GM21786 (cell line): ENCODE measurements around the gene NRIP1.
"Not testable (repeated sequence)": the region's sequence is repeated elsewhere in the genome, so short reads cannot be mapped to it uniquely, and the experiment has no call there.

Source experiments
- ATAC-seq: cut with Tn5 transposase; IDR thresholded peaks from one replicate; pipeline ENCODE4 v1.9.1; 2021; ENCODE audit not compliant: unreplicated experiment

Gene NRIP1

DNA sequence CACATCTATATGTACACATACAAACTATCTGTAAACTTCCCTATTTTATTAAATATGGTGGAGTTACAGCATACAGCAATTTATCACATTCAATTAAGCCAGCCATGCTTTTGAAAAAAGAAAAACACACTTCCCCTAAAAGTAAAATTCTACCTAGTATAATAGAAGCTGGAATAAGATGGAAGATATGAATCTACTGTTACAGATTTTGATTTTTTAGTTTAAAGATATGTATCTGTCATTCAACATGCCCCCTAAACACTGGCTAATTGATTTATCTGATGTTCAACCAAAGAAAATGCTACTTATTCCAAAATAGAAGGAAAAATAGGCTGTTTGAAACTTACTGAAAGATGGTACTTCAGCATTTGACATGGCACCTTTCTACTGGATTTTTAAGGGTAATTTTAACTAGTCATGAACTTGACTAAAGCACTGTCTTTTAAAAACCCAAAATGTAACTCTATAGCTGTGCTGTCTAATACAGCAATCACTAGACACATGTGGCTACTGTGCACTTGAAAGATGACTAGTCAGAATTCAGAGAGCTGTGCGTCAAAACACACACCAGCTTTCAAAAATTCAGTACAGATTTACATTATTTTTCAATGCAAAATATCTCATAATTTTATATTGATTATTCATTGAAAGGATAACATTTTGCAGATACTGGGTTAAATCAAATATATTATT is 25.0 kb downstream of the NRIP1 start:
- no peak for ATAC-seq

DNA sequence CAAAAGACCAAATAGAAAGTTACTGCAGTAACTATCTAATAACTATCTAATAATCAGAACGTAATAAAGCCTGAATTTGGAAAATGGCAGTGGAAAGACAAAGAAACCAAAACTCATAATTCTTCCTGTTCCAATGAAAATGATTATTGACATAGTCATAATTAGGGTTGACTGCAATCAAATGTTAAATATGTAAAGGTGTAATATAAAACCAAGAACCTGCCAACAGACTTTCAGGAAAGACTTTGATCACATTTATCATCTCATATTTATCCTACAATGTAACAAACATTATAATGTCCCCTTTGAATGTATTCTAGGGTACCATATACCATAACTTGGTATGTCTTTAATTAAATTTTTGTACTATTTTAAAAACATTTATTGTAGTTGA is 26.9 kb downstream of the NRIP1 start:
- ATAC-seq, result no peak

DNA sequence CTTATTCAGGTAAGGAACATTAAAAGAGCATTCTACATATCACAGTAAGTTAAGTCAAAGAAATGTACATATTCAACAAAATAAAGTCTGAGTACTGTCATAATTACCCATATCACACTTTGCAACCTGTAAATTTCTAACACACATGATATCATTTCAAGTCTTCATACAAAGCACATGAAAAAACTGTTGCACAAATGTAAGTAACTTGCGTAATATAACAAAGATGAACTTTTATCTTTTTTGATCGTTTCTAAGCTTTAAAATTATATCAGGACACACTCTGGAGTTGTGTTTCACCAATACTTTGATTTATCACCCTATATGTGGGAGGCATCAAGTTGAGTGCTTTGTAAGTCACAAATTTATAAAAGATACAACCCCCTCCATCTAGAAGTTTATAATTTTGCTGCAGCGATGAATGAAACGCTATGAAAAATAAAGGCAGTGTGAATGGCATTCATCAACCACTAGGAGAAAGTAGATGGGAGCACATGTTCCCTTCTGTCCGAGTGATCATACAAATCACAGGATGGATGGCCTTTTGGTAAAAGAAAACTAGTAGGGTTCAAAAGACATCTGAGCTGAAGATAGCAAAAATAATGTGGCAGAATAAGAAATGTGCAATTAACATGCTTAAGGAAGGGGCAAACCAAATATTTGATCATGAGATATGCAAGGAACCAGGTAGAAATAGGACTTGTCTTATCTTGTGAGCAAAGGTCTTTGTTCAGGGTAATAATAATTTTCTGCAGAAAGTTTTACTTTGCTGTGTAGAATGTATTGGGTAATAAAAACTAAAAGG is 27.5 kb downstream of the NRIP1 start:
- ATAC-seq, result no peak

DNA sequence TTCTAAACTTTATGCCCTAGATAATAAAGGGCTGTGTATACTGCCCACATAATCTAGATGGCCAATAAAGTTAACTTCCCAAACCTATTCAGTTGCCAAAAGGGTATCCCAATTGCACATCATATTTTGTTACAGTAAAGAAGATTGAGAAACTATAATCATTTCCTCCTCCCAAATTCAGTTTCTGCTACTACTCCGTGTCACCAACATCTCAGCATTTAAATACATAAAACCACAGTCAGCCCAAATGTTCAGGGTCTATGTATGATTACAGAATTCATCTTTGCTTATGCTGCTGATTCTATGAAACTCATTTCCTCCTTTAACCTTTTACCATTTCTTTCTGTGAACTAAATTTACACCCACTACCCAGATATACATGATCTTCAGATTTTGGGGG is 28.6 kb downstream of the NRIP1 start:
- no peak for ATAC-seq

DNA sequence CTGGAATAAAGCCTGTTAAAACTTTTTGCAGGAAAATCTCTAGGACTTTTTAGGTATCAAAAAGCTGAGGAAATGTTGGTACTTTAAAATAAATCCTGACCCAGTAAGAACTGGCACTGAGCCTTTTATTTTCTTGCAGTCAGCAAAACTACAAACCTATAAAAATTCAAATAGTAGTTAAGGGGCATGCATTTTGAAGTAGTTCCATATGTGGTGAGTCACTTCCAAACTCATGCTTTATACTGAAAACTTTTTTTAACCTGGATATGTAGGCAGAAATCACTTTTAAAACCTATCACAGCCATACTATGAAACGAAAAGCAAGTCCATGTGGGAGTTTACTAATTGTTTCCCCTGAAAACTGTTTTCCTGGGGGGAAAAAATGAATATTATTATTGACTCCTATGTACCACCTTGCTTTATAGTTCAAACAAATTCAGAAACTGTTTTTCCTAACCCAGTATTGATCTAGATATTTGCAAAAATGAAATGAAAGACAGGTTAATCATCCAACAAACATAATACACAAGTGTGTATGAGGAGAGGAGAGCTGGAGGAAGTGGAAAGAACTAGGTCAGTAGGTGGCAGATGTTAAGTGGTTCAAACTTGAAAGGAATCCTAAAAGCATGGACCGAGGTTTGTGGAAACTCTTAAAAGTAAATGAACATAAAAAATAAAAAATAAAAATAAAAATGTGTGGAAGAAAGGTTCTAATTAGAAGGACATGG is 30.5 kb downstream of the NRIP1 start:
- no peak for ATAC-seq

DNA sequence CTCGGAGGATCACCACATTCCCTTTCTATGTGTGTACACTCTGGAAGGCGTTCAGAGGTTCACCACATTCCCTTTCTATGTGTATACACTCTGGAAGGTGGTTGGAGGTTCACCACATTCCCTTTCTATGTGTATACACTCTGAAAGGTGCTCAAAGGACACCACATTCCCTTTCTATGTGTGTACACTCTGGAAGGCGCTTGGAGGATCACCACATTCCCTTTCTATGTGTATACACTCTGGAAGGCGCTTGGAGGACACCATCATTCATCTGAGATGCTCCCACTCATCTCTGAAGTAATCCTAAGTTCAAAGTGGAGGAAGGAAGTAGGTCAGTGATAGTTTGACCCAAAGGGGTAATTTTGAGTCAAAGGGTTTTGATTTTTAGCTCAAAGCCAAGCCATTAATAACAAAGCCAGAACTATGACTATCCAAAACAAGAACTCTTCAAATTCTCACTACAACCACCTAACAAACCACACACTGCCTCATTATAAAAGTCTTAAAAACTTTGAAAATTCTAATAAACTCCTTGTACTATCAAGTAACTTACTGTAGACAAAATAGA is 32.9 kb downstream of the NRIP1 start:
- ATAC-seq, result no peak

DNA sequence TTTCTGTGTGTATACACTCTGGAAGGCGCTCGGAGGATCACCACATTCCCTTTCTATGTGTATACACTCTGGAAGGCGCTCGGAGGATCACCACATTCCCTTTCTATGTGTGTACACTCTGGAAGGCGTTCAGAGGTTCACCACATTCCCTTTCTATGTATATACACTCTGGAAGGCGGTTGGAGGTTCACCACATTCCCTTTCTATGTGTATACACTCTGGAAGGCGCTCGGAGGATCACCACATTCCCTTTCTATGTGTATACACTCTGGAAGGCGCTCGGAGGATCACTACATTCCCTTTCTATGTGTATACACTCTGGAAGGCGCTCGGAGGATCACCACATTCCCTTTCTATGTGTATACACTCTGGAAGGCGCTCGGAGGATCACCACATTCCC is 33.4 kb downstream of the NRIP1 start:
- ATAC-seq, result not testable (repeated sequence)

DNA sequence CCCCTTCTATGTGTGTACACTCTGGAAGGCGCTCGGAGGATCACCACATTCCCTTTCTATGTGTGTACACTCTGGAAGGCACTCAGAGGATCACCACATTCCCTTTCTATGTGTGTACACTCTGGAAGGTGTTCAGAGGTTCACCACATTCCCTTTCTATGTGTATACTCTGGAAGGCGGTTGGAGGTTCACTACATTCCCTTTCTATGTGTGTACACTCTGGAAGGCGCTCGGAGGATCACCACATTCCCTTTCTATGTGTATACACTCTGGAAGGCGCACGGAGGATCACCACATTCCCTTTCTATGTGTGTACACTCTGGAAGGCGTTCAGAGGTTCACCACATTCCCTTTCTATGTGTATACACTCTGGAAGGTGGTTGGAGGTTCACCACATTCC is 33.9 kb downstream of the NRIP1 start:
- ATAC-seq, result not testable (repeated sequence)

DNA sequence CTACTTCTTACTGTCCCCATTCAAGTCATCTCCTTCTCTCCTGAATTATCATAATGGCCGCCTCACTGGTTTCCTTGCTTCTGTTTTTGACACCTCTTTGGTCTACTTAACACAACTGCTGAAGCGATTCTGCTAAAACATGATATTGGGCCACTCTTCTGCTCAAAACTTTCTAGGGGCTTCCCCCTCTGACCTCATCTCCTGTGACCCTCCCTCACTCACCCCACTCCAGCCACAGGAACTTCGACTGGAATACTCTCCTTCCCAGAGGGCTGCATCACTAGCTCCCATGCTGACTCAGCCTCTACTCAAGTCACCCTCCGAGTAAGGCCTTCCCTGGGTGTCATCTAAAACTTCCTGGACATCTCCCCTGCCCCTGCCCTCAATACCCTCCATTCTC is 35.7 kb downstream of the NRIP1 start:
- ATAC-seq, result peak; percentile 56

DNA sequence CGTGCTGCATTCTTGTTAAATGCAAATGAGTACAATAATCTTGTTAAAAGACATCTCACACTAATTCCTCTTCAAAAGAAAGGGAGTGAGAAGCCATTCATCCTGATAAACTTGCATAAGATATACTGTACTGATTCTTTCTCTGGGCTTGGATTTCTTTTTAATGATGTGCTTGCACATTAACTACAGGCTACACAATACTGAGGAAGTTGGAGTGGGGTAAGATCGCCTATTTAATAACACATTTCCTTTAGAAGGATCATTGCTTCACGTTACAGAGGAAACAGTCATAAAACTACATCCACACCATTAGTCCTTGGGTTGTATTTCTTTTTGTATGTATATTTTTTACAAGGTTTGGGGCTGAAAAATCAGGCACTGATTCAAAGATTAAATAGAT is 36.6 kb downstream of the NRIP1 start:
- no peak for ATAC-seq

DNA sequence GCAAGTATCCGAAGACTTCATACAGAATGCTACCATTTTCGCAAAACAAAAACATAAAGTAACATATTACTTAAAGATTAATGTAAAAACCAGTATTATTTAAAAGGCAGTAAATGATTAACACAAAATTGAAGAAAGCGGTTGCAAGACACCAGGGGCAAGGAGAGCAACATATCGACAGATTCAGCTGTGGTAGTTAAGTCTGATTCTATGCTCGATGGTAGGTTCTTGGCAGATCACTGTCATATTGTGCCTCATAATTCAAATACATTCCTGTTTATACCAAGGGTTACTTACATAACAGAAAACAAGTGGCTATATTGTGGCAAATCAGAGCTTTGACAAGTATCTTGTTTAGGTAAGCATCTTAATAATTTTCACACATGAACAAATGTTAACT is 37.7 kb downstream of the NRIP1 start:
- ATAC-seq, result no peak

DNA sequence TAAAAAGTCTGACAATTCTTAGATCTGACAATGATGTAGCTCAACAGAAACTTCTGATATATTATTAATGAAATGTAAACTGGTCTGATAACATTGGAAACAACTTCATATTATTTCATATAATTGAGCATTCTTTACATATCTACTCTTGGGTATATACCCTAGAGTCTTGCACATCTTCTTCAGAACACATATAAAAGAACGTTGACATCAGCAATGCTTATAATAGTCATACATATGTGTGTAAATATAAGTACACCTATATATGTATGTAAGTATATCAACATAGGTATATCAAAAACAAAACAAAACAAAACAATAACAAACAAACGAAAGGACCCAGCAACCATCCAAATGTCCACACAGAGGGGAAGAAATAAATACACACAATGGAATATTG is 38.4 kb downstream of the NRIP1 start:
- no peak for ATAC-seq

DNA sequence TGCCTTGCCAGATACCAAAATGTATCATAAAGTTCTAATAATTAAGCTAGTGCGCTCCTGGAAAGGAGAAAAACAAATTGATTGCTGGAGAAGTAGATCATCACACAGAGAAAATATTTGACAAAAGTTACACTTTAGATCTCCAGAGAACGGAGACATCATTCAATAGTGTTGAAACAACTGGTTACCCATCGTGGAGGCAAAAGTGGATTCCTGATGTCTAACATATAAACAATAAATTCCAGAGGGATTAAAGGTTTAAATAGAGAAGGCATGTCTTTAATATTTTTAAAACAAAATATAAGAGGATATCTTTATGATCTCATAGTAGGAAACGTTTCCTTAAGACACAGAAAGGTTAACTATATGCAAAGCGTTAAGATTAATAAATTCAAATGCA is 41.0 kb downstream of the NRIP1 start:
- ATAC-seq, result no peak

DNA sequence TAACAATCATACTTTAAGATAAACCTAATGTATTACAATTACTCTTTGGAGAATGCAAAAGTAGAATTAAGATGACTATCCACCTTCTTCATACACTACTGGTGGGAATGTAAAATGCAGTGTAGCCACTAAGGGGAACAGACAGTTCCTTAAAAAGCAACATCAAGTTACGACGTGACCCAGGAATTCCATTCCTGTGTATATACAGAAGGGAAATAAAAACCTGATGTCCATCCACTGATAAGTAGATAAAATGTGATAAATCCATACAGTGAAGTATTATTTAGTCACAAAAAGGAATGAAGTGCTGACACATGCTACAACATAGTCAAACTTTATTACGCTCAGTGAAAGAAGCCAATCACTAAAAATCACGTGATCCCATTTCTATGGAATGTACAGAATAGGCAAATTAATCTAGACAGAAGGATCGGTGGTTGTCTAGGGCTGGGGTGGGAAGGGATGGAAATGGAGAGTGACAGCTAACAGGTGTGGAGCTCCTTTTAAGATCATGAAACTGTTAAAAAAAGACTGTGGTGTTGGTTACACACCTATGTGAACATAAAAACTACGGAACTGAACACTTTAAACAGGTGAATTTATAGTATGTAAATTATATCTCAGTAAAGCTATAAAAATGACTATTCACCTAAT is 42.1 kb downstream of the NRIP1 start:
- no peak for ATAC-seq

DNA sequence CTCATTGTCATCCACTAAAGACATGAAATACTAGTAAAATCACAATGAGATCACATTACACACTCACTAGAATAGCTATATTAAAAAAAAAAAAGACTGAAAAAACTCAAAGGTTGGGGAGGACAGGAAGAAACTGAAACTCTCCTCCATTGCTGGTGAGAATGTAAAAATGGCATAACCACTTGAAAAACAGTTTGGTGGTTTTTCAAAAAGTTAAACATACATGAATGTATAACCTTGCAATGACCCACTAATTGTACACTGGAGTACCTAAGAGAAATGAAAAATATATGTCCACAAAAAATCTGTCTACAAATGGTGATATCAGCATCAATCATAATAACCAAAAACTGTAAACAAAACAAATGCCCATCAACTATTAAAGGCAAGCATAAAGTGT is 44.0 kb downstream of the NRIP1 start:
- no peak for ATAC-seq

DNA sequence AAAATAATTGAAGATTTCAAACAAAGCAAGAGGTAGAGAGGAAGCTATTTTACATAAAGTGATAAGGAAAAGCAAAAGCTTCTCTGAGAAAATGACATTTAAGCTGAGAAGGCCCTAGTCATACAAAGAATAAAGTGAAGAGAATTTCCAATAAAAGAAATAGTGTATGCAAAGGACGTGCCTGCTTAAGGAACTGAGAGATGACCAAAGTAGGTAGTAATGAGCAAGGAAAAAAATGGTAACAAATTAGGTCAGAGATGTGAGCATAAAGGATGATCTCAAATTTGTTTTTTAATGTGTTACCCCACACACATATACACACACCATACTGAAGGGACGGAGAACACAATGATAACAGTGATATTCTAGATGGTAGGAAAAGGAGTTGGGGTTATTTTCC is 46.4 kb downstream of the NRIP1 start:
- ATAC-seq, result no peak

DNA sequence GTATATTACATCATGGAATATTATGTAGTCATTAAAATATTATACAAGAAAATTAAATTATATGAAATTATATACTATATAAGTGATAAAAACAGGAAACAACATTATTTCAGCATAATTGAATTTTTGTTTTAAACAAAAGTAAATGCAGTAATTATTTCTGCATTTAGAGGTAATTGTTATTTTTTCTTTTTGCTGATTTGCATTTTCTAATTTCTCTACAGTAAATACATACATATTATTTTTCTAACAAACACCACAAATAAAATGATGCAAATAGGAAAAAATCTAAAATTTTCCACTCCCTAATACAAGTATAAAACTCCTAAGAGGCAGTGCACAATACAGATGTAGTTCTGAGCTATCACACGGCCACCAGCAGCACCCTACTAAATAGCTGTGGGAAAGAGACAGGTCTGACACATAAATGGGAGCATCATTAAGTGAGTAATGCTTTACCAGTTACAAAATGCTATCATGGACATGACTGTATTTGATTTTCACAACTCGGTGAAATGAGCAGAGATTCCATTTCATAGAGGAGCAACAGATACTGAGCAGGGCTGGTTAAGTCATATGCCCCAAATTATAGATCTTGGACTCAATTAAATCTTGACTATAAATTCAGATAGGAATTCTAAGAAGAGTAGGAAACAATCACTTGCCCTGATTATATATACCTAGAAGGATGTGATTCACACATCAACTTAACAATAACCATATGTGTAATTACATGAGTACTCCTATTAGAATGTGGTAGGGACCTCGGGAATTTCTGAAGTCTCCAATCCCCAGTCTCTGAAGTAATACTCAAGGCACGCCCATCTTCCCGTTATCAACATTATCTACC is 49.0 kb downstream of the NRIP1 start:
- no peak for ATAC-seq

DNA sequence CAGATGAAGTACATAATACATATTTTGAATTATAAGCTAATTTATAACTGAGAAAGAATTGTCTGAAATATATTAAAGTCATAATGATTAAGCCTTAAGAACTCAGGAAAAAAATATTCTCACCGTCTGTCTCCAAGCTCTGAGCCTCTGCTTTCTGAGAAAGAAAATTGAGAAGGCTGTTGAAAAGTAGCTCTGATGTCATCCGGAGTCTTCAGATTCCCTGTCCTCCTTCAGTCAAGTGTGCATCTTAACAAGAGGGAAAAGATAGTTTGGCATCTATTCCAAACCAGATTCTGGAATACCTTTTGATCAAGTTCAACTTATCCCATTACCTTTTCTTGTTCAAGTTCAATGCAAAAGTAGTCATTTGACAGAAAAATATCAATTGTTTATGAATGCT is 50.6 kb downstream of the NRIP1 start:
- no peak for ATAC-seq

DNA sequence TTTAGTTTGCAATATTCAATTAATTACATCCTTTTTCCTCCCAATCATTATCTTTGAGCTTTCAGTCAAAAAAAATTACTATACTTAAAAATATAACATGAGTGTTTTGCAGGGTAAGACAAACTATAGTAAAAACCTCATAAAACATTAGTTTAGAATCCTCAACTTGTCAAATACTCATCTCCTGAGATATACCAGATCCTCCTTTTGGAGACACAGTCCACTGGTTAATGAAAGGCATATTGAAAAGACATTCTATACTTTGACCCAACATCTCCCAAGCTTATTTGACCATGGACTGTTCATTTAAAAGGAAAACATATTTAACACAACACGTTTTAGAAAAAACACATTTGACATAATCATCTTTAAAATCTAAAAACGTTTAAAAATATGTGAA is 52.8 kb downstream of the NRIP1 start:
- ATAC-seq, result no peak

DNA sequence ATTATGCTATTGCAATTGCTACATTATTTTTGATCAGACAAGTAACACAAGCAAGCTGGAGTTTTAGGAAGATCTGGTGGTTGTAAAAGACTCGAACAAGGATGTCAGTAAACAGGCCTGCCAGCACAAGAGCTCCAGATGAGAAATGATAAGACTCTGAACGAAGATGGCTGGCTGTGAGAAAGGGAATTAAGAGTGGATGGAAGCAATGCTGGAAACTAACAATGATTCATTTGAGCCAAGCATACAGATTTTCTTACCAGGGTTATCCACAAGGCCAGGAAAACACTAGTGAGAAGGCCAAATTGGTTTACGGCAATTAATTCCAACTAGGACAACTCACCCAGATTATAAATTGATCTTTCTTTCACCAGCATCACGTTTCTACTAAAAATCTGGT is 54.2 kb downstream of the NRIP1 start:
- ATAC-seq, result no peak
